ENCODE measurements around the gene PIGT.

DNA sequence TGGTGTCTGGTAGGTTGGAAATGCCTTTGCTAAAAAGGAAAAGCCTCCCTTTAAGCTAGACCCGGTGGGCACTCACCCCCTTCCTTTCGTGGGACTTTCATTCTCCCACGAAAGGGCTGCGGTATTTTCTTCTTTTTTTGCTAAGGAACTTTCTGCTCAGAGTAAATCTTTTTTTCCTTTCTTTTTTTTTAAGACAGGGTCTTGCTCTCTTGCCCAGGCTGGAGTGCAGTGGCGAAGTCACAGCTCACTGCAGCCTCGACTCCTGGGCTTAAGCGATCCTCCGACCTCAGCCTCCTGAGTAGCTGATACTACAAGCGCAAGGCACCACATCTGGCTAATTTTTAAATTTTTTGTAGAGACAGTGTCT, 41.9 kb upstream of the PIGT start:
- TF ChIP-seq, protein P1, sequence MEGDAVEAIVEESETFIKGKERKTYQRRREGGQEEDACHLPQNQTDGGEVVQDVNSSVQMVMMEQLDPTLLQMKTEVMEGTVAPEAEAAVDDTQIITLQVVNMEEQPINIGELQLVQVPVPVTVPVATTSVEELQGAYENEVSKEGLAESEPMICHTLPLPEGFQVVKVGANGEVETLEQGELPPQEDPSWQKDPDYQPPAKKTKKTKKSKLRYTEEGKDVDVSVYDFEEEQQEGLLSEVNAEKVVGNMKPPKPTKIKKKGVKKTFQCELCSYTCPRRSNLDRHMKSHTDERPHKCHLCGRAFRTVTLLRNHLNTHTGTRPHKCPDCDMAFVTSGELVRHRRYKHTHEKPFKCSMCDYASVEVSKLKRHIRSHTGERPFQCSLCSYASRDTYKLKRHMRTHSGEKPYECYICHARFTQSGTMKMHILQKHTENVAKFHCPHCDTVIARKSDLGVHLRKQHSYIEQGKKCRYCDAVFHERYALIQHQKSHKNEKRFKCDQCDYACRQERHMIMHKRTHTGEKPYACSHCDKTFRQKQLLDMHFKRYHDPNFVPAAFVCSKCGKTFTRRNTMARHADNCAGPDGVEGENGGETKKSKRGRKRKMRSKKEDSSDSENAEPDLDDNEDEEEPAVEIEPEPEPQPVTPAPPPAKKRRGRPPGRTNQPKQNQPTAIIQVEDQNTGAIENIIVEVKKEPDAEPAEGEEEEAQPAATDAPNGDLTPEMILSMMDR (IDR thresholded peaks at IDR 0.05) = no peak
- no peak for TF ChIP-seq POLR2A (IDR thresholded peaks at IDR 0.05)

Data from body of pancreas (tissue), 4 donors.